ENCODE results near the gene RNF2.

DNA sequence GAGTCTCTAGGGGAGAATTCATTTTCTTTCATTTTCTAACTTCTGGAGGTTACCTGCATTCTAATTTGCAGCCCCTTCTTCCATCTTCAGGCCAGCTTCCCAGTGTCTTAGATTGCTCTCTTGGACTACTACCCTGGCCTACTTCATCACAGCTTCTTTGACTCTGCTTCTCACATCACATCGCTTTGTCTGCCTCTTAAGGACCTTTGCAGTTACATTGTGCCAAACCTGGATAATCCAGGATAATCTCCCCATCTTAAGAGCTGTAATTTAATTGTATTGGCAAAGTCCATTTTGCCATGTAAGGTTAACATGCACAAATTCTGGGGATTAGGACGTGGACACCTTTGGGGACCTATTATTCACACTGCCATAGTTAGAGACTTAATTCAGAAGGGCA is 18.4 kb downstream of the RNF2 start:
- TF ChIP-seq CREM (IDR thresholded peaks at IDR 0.05; ENCODE audit: low read depth) (no peak), JUND (IDR thresholded peaks at IDR 0.05; ENCODE audit: low read depth, low read length) (no peak), ATF3 (IDR thresholded peaks at IDR 0.05; ENCODE audit: borderline replicate concordance, extremely low read depth, low read depth, low read length) (no peak)

Data from GM12878 (cell line).